Thyroid gland (tissue), 4 donors: ENCODE measurements around the gene ABCD1. TPM values are rescaled to one million over a fixed set of nuclear protein-coding genes. Genes with fewer than 3 reads are reported as not detected.

ENCODE experiments used
- DNase-seq, 2 donors: peaks; one replicate each; pipeline ENCODE4 v3.0.0-alpha.2; 2019
- H3K27ac ChIP-seq, 3 donors: fragments of 200-600 bp; sonication (generic); 1 replicate in 2 of 3; 2 replicates in 1 of 3; pipeline ENCODE4 v1.5.1; 2016 to 2019; ENCODE audit warnings: mild to moderate bottlenecking in 1 of 3, moderate library complexity in 1 of 3
- H3K27me3 ChIP-seq: fragments of 200-600 bp; sonication (generic); one replicate; pipeline ENCODE4 v1.5.1; 2019
- H3K36me3 ChIP-seq, 2 donors: fragments of 200-600 bp; sonication (generic); one replicate each; pipeline ENCODE4 v1.5.1; 2016 to 2019
- H3K4me1 ChIP-seq, 2 donors: fragments of 200-600 bp; sonication (generic); one replicate each; pipeline ENCODE4 v1.5.1; 2017 to 2019
- H3K4me3 ChIP-seq, 3 donors: fragments of 200-600 bp; sonication (generic); replicated peaks in 1 of 3; 1 replicate in 2 of 3; 2 replicates in 1 of 3; pipeline ENCODE4 v1.5.1; 2016; ENCODE audit warnings: mild to moderate bottlenecking in 1 of 3
- H3K9me3 ChIP-seq: fragments of 200-600 bp; sonication (generic); one replicate; pipeline ENCODE4 v1.5.1; 2017
- CTCF ChIP-seq, 6 experiments: fragments of 200-600 bp in 3 of 6; fragments of 450-650 bp in 3 of 6; sonication (generic) in 3 of 6; IDR thresholded peaks; one replicate each; pipeline ENCODE4 v1.5.1; 2016 to 2019; ENCODE audit warnings: antibody characterized with exemption in 6 of 6, mild to moderate bottlenecking in 2 of 6, inconsistent platforms in 1 of 6, moderate library complexity in 1 of 6
- POLR2A ChIP-seq, 2 donors: fragments of 450-650 bp; IDR thresholded peaks; one replicate each; pipeline ENCODE4 v1.6.1; 2017; ENCODE audit warnings: antibody characterized with exemption in 2 of 2, mild to moderate bottlenecking in 2 of 2, moderate library complexity in 1 of 2
- WGBS, 2 donors: methylation state at CpG; one replicate each; pipeline ENCODE4 v1.1.5; 2017; 5-methylcytosine and 5-hydroxymethylcytosine counted together
- intact Hi-C: fragments of 100-400 bp; cut with DNase I; formaldehyde crosslinking; loops from one replicate; pipeline ENCODE4 v1.15.1; 2023
- total RNA-seq, 4 donors: library from RNA; depleted of rRNA; stranded (reverse); fragments of >200 nt; gene quantifications; one replicate each; pipeline ENCODE4 v1.2.3, GENCODE V29; 2016

The ABCD1 gene
- total RNA-seq, 4 donors from 2014 or later, result 7.0 to 11.8 (median 8.9) TPM

GRCh38 chrX:153776611-153777045 is 52.0 kb downstream of the ABCD1 start:
- Histone ChIP-seq H3K27ac (no peak overlapping the region), H3K27me3 (no peaks in the 10 kb centered on the region), H3K9me3 (no peaks in the 10 kb centered on the region), H3K4me1 (no peaks in the 10 kb centered on the region), H3K36me3 (no peaks in the 10 kb centered on the region), H3K4me3 (no peak overlapping the region)
- intact Hi-C loops, result no loop called here
- 63 to 80% methylated on average over 2 to 4 of the region's 22 CpGs for WGBS, 2 donors
- DNase-seq, result no peak
- TF ChIP-seq CTCF (IDR thresholded peaks at IDR 0.05), result no peak
- no peak for TF ChIP-seq POLR2A (IDR thresholded peaks at IDR 0.05)

- Histone ChIP-seq H3K9me3 (no peaks in the 10 kb centered on the region), H3K27me3 (no peaks in the 10 kb centered on the region), H3K4me3 (no peak overlapping the region), H3K36me3 (no peaks in the 10 kb centered on the region), H3K27ac (no peak overlapping the region), H3K4me1 (no peaks in the 10 kb centered on the region)
- TF ChIP-seq CTCF (IDR thresholded peaks at IDR 0.05), result no peak
- TF ChIP-seq POLR2A (IDR thresholded peaks at IDR 0.05), result no peak
- intact Hi-C loops, result no loop called here
- 77% methylated on average over 11 of the region's 34 CpGs; no CpG with 5 or more reads in 1 of the 2 donors for WGBS, 2 donors
- DNase-seq, result no peak
Measured at GRCh38 chrX:153777261-153778090, 52.8 kb downstream of the ABCD1 start.

- H3K27me3 ChIP-seq, result no peaks in the 10 kb centered on the region
- no peak overlapping the region for H3K27ac ChIP-seq
- H3K4me3 ChIP-seq, result no peak overlapping the region
- H3K36me3 ChIP-seq, result no peaks in the 10 kb centered on the region
- TF ChIP-seq POLR2A (IDR thresholded peaks at IDR 0.05), result no peak
- TF ChIP-seq CTCF (IDR thresholded peaks at IDR 0.05), result no peak
- H3K4me1 ChIP-seq, result no peaks in the 10 kb centered on the region
- intact Hi-C loops, result no loop called here
- DNase-seq, result no peak
- H3K9me3 ChIP-seq, result no peaks in the 10 kb centered on the region
- 80% methylated on average over 2 of the region's 17 CpGs; no CpG with 5 or more reads in 1 of the 2 donors for WGBS, 2 donors
Measured at GRCh38 chrX:153778181-153778580, 53.5 kb downstream of the ABCD1 start.

GRCh38 chrX:153778684-153779101 is 54.0 kb downstream of the ABCD1 start:
- intact Hi-C loops, result no loop called here
- TF ChIP-seq POLR2A (IDR thresholded peaks at IDR 0.05) (no peak), CTCF (IDR thresholded peaks at IDR 0.05) (no peak)
- no peak overlapping the region for H3K27ac ChIP-seq

More at GRCh38 chrX:153778684-153779101, 54.0 kb downstream of the ABCD1 start:
- DNase-seq, result no peak
- Histone ChIP-seq H3K9me3 (no peaks in the 10 kb centered on the region), H3K4me3 (no peak overlapping the region), H3K27me3 (no peaks in the 10 kb centered on the region), H3K36me3 (no peaks in the 10 kb centered on the region), H3K4me1 (no peaks in the 10 kb centered on the region)
- WGBS, 2 donors, result 67% methylated on average over 2 to 3 of the region's 16 CpGs
